H1 (cell line): ENCODE data around the gene PIM2.

Experiments
- EP300 ChIP-seq, 2 experiments: IDR thresholded peaks; 1 replicate in 1 of 2; 2 replicates in 1 of 2; pipeline ENCODE4 v1.6.1; 2011 to 2012; ENCODE audit warnings: low read depth in 2 of 2, low read length in 2 of 2, mild to moderate bottlenecking in 2 of 2, borderline replicate concordance in 1 of 2, inconsistent platforms in 1 of 2, moderate library complexity in 1 of 2
- KDM5A ChIP-seq: fragments of 200-600 bp; IDR thresholded peaks from 2 replicates; pipeline ENCODE4 v1.7.1; 2012; ENCODE audit warnings: mild to moderate bottlenecking, low read length, inconsistent platforms, mixed read lengths
- PHF8 ChIP-seq: fragments of 200-600 bp; sonication (generic); conservative IDR thresholded peaks from 2 replicates; pipeline ENCODE4 v1.7.1; 2012; ENCODE audit warnings: low read depth, mild to moderate bottlenecking, inconsistent platforms, low read length, moderate library complexity
- POLR2A ChIP-seq, 2 experiments: IDR thresholded peaks; 1 replicate in 1 of 2; 2 replicates in 1 of 2; pipeline ENCODE4 v1.6.1; 2011; ENCODE audit warnings: low read depth in 2 of 2, low read length in 2 of 2, mild to moderate bottlenecking in 2 of 2; ENCODE audit errors: control extremely low read depth in 1 of 2
- RAD21 ChIP-seq, 2 experiments: IDR thresholded peaks in 1 of 2; conservative IDR thresholded peaks in 1 of 2; 2 replicates each; pipeline ENCODE4 v1.6.1; 2011; ENCODE audit warnings: low read depth in 2 of 2, low read length in 2 of 2, improper control_type of control experiment in 1 of 2, inconsistent platforms in 1 of 2, mild to moderate bottlenecking in 1 of 2, moderate library complexity in 1 of 2
- TF ChIP-seq, protein P1 (sequence below): IDR thresholded peaks from 2 replicates; pipeline ENCODE4 v1.6.1; 2011; ENCODE audit warnings: low read depth, mild to moderate bottlenecking, low read length; ENCODE audit not compliant: insufficient read depth
- TF ChIP-seq, protein P2 (sequence below): IDR thresholded peaks from 2 replicates; pipeline ENCODE4 v1.6.1; 2012; ENCODE audit warnings: inconsistent platforms
- TF ChIP-seq, protein P3 (sequence below), 3 experiments: IDR thresholded peaks; 1 replicate in 2 of 3; 2 replicates in 1 of 3; pipeline versions ENCODE4 v1.5.1 to v1.6.1; 2011; ENCODE audit warnings: low read length in 3 of 3, mild to moderate bottlenecking in 3 of 3, inconsistent platforms in 2 of 3, low read depth in 1 of 3, moderate library complexity in 1 of 3; ENCODE audit not compliant: insufficient read depth in 1 of 3; ENCODE audit errors: control extremely low read depth in 1 of 3
- TF ChIP-seq, protein P4 (sequence below): IDR thresholded peaks from 2 replicates; pipeline ENCODE4 v1.6.1; 2011; ENCODE audit warnings: low read length, improper control_type of control experiment

DNA sequence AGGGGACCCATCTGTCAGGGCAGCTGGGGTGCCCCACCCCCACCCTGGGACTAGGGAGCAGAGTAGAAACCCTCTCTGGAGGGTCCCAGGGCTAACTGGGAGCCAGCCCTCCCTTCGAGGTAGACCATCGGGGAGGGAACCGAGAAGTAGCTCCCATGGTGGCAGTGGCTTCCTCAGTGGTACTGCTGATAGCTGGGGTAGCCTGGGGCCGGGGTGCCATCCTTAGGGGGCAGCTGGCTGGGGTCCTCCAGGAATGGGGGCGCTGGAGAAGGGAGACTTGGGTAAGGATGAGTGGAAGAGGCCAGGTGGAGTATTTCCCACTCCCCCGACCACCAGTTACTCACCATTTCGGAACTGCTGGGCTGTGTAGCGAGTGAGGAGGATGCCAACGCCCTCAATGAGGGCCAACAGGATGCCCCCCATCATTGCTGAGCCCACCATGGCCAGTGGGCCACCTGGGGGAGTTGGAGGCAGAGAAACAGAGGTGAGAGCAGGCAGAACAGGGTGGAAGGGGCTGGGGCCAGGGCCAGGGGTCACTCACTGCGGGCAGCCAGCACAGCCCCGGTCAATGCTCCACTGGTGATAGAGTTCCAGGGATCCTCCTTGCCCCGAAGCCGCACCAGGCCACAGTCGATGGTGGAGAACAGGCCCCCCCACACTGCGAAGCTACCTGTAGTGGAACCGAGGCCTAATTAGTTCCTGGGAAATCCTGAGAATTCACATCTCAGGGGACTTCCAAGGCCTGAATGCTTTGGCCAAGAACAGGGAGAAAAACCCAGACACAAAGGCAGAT, 25.1 kb downstream of the PIM2 start:
- TF ChIP-seq, protein P1, sequence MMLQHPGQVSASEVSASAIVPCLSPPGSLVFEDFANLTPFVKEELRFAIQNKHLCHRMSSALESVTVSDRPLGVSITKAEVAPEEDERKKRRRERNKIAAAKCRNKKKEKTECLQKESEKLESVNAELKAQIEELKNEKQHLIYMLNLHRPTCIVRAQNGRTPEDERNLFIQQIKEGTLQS = no peak
- TF ChIP-seq, protein P2, sequence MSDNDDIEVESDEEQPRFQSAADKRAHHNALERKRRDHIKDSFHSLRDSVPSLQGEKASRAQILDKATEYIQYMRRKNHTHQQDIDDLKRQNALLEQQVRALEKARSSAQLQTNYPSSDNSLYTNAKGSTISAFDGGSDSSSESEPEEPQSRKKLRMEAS = no peak
- no peak for TF ChIP-seq RAD21 (IDR thresholded peaks at IDR 0.05 in 1 of 2, conservative IDR thresholded peaks at IDR 0.05 in 1 of 2; ENCODE audit: low read depth in 2 of 2, low read length in 2 of 2)
- no peak for TF ChIP-seq KDM5A
- TF ChIP-seq, protein P3, sequence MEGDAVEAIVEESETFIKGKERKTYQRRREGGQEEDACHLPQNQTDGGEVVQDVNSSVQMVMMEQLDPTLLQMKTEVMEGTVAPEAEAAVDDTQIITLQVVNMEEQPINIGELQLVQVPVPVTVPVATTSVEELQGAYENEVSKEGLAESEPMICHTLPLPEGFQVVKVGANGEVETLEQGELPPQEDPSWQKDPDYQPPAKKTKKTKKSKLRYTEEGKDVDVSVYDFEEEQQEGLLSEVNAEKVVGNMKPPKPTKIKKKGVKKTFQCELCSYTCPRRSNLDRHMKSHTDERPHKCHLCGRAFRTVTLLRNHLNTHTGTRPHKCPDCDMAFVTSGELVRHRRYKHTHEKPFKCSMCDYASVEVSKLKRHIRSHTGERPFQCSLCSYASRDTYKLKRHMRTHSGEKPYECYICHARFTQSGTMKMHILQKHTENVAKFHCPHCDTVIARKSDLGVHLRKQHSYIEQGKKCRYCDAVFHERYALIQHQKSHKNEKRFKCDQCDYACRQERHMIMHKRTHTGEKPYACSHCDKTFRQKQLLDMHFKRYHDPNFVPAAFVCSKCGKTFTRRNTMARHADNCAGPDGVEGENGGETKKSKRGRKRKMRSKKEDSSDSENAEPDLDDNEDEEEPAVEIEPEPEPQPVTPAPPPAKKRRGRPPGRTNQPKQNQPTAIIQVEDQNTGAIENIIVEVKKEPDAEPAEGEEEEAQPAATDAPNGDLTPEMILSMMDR (IDR thresholded peaks at IDR 0.05; ENCODE audit: control extremely low read depth in 1 of 3, insufficient read depth in 1 of 3, low read depth in 1 of 3, low read length in 3 of 3) = no peak
- TF ChIP-seq PHF8 = no peak
- TF ChIP-seq POLR2A (IDR thresholded peaks at IDR 0.05; ENCODE audit: control extremely low read depth in 1 of 2, low read depth in 2 of 2, low read length in 2 of 2) = no peak
- TF ChIP-seq EP300 (IDR thresholded peaks at IDR 0.05; ENCODE audit: borderline replicate concordance in 1 of 2, low read depth in 2 of 2, low read length in 2 of 2) = no peak
- TF ChIP-seq, protein P4, sequence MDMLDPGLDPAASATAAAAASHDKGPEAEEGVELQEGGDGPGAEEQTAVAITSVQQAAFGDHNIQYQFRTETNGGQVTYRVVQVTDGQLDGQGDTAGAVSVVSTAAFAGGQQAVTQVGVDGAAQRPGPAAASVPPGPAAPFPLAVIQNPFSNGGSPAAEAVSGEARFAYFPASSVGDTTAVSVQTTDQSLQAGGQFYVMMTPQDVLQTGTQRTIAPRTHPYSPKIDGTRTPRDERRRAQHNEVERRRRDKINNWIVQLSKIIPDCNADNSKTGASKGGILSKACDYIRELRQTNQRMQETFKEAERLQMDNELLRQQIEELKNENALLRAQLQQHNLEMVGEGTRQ = no peak
